ENCODE data around the gene FERMT3.

The FERMT3 gene

DNA sequence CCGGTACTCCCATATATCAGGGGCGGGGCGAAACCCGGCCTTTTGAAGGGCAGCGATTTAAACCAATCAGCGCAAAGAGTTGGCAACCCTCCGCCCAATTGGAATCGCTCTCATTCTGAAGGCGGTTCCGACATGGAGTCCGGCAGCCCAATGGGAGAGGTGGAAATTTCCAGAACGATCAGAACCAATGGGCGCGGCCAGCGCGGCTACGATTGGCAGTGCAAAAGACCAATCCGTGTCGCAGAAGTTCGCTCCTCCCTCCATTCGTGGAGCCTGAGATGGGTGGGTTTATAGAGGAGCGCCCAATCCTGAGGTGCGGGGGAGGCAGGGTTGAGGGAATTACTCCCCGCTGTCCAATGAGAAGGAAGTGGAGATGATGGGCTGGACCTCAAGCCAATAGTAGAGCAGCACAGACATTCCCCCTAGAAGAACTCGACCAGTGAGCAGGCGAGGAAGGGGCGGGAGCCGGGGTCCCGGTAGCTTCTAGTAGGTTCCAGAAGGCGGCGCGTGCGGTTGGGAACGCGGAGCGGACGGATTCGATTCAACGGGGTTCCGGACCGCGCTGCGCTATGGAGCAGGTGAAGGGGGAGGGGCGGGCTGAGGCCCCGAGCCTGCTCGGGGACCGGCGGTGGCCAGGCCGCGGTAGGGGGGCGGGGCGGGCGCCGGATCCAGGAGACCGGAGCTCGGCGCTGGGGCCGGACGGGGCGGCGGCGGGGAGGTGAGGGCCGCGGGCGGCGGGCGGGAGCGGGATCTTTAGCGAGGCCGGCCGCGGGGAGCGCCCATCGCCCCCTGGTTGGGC is 20.6 kb upstream of the FERMT3 start, which contains the start of gene STIP1:
Gene STIP1, plus strand, starts transcription at position 479 of the 799 bp plus-strand sequence. Its CDS starts 91 bp downstream, at position 570.
- DNase-seq (ENCODE audit: low read depth, low spot score), result peak; percentile 100

DNA sequence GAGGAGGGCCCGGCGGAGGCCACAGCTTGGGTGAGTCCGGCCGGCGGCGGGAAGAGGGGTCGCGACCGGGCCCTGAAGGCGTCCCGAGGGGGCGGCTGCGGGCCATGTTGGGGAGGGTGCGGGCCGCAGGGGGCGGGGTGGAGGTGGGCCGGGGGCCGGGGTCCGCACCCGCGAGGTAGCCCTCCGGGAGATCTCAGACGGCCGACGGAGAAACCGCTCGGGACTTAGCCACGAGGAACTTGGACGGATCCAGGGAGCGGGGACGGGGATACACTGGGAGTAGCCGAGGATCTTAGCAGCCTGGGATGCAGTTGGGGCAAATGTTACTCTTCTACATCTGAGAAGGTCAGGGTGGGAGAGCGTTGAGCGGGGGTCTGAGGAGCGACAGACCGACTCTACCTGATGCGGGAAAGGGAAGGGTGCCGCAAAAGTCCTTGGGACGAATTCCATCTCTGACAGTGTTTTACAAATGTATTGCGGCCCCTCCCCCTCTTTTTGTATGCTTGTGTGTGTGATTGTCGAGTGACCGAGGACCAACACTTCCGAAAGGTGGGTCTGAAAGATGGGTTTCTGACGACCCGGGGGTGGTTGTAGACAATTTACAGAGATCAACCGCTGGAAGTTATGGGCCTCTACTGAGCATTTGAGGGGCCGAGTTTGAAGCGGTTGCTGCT is 19.9 kb upstream of the FERMT3 start:
- no peak for DNase-seq (ENCODE audit: low read depth, low spot score)

DNA sequence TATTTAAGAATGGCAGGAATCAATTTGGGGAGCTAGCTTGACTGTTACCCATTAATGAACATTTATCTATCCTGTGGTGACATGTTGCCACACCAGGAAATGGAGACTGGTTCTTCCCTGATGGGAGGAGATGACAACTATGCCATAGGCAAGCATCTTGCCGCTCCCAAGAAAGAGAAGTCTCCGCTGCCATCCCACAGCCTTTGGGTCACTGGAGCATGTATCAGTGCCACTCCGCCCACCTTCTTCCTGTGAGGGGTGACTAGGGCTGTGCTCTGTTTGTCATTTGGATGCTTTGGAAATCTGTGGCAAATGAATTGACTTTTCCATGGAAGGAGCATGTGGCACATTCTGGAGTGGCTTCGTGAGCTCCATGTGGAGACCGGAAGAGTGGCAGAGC is 14.1 kb upstream of the FERMT3 start:
- no peak for DNase-seq (ENCODE audit: low read depth, low spot score)

- DNase-seq (ENCODE audit: low read depth, low spot score), result no peak
These were observed 9.9 kb upstream of the FERMT3 start for GRCh38 chr11:64196626-64197025.

GRCh38 chr11:64198511-64198910 is 8.0 kb upstream of the FERMT3 start:
- DNase-seq (ENCODE audit: low read depth, low spot score), result no peak

DNA sequence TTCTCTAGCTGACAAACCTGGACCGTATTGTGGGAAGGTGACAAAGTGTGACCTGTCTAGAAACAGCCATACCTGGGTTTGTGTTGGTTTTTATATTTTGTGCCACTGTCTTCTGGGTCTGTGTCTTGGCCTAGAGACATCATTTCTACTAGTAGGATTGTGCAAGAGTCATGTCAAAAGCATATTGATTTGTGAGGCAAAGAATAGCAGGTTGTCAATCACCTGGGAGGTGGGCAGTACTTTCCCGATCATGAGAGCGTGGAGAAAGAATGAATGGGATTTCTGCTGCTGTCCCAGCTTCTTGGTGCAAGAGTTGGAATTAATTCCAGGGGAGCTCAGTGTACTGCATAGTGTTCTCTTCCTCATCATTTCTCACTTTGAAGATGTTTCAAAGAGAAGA is 5.0 kb upstream of the FERMT3 start:
- no peak for DNase-seq (ENCODE audit: low read depth, low spot score)

GRCh38 chr11:64202992-64203391 is 3.5 kb upstream of the FERMT3 start:
- no peak for DNase-seq (ENCODE audit: low read depth, low spot score)

DNA sequence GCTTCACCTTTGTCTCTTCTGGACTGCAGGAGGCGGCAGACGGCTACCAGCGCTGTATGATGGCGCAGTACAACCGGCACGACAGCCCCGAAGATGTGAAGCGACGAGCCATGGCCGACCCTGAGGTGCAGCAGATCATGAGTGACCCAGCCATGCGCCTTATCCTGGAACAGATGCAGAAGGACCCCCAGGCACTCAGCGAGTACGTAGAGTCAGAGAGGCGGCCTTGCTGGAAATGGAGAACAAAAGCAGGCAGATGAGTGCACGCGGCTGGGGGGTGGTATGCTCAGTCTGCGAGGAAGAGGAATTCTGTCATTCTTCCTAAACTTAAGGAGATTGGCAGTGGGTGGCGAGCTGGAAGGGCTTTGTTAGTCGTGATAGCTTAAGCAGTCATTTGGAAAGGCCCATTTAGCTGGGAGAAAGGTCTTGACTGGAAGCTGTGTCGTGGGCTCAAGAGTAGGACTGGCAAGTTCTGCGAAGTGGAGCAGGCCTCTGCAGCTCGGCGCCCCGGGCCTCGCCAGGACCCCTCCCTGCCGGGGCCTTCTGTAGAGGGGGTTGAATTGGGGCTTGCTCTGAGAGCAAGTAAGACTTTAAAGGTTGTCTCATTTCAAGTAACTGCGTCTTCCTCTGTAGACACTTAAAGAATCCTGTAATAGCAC is 3.0 kb upstream of the FERMT3 start:
- no peak for DNase-seq (ENCODE audit: low read depth, low spot score)

DNA sequence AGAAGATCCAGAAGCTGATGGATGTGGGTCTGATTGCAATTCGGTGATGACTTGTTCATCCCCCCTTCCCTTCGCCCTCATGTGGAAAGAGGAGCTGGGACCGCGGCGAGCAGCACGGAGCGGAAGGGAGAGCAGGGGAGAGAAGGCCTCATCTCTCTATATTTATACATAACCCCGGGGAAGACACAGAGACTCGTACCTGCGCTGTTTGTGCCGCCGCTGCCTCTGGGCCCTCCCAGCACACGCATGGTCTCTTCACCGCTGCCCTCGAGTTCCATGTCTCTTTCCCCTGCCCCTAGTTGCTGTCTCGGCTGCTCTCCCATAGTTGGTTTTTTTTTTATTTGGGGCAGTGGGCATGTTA is 2.5 kb upstream of the FERMT3 start:
- no peak for DNase-seq (ENCODE audit: low read depth, low spot score)

- DNase-seq (ENCODE audit: low read depth, low spot score), result peak; percentile 93
These were observed 2.0 kb upstream of the FERMT3 start for GRCh38 chr11:64204464-64204989.

GRCh38 chr11:64207256-64208085 is 950 bp downstream of the FERMT3 start:
- no peak for DNase-seq (ENCODE audit: low read depth, low spot score)

- no peak for DNase-seq (ENCODE audit: low read depth, low spot score)
These were observed 1.7 kb downstream of the FERMT3 start for GRCh38 chr11:64208086-64208795.

- no peak for DNase-seq (ENCODE audit: low read depth, low spot score)
These were observed 2.5 kb downstream of the FERMT3 start for GRCh38 chr11:64208796-64209562.

DNA sequence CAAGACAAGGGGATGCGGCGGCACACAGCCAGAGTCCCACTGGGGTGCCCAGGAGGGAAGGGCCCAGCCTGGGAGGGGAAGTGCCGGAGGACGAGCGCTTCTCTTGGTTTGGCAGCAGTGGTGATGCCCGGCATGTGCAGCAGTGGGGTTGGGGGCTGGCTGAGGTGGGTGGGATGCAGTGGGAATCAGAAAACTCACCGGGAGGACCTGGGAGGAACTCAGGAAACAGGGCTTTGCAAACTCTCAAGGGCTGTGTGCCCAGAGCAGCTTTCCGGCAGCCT is 3.0 kb downstream of the FERMT3 start:
- DNase-seq (ENCODE audit: low read depth, low spot score), result no peak

- DNase-seq (ENCODE audit: low read depth, low spot score), result no peak
These were observed 3.9 kb downstream of the FERMT3 start for GRCh38 chr11:64210301-64211020.

DNA sequence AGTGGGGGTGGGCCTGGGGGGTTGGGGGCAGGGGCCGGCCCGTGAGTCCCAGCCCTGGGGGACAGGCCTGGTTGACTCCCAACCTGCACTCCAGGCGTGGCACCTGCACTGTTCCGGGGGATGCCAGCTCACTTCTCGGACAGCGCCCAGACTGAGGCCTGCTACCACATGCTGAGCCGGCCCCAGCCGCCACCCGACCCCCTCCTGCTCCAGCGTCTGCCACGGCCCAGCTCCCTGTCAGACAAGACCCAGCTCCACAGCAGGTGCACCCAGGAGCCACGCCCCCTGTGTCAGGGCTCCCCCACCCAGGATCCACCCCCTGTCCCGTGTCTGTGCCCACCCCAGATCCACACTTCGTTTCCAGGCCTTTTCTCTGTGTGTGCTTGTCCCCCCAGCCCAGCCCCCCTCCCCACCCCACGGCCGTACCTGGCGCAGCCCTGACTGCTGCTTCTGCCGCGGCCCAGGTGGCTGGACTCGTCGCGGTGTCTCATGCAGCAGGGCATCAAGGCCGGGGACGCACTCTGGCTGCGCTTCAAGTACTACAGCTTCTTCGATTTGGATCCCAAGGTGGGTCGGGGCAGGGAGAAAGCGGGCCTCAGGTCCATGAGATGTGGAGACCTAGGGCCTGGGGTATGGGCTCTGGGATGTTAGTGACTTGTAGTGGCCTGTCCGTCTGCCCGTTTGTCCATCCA is 4.8 kb downstream of the FERMT3 start:
- no peak for DNase-seq (ENCODE audit: low read depth, low spot score)

DNA sequence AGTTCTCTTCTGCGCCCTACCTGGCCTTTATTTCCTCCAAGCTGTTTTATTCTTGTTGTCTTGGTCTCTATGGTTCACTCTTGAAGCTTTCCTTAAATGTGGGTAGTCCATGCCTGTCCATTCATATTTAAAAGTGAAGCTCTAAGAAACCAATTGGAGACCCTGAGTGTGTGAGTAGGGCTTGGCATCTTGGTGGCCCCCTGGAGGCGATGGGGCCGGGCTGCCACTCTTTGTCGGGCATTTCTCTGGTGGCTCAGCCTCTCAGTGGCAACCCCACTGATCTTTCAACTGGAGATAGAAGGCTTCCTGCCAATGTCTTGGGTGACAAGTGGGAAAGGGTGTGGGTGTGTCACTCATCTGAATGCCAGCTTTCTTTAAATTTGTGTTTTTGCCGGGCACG is 10.4 kb downstream of the FERMT3 start:
- DNase-seq (ENCODE audit: low read depth, low spot score), result no peak

DNA sequence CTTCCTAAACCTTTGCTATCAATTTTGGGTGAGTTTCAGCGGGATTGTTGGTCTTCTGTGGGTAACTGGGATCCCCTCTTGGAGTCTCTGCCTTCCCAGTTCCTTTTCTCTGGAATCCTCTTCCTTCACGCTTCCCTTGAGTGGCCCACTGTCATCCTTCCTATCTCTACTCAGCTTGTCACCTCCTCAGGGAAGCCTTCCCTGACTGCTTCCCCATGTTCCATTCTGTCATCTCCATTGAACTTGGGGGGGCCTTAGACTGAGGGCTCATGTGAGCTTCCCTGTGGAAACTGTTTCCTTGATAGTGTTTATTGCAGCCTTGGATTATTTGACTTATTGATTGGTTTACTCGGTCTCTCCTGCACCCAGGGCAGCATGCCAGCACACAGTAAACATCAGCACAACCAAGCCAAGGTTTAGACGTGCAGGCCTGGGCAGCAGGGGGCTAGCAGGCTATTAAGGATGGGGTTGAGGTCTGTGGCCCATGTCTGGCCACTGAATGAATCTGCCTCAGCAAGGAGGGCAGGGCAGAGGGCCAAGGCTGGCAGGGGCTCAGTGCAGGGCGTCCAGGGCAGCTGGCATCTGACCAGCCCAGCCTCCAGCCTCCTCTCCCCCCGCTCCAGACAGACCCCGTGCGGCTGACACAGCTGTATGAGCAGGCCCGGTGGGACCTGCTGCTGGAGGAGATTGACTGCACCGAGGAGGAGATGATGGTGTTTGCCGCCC is 12.3 kb downstream of the FERMT3 start:
- no peak for DNase-seq (ENCODE audit: low read depth, low spot score)

DNA sequence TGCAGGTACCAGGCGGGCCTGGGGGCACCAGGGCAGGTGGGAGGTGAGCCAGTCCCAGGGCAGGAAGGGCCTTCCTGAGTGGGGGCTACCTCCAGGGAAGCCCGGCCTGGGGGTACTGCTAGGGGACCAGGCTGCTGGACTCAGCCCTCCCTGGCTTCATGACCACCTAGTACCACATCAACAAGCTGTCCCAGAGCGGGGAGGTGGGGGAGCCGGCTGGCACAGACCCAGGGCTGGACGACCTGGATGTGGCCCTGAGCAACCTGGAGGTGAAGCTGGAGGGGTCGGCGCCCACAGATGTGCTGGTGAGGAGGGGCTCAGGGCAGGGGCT is 12.8 kb downstream of the FERMT3 start:
- DNase-seq (ENCODE audit: low read depth, low spot score), result no peak

Measured in brain pericyte (primary cell).